K562 (cell line): ENCODE data around the gene LMOD1. TPM values are rescaled to one million over a fixed set of nuclear protein-coding genes. Genes with fewer than 3 reads are reported as not detected.
A peak's percentile ranks its signal among the peaks of the same experiment; 100 is the strongest.

Experiments used
- ATAC-seq: fragments of 200-7000 bp; cut with Tn5 transposase; 3 replicates; pipeline ENCODE4 v1.9.1; 2020; ENCODE audit warnings: moderate library complexity
- BruUV-seq: library from RNA; stranded (reverse); fragments of 400-500 nt; replicated peaks from 2 replicates; lab custom pipeline; 2021; lab: Mats Ljungman, UMichigan
- CTCF ChIA-PET: fragments of 300-600 bp; formaldehyde crosslinking; extraction: SDS; loops from one replicate; lab custom pipeline; 2021; ENCODE audit warnings: low intra/inter-chr PET ratio; lab: Yijun Ruan, JAX
- POLR2A ChIA-PET: fragments of 300-600, 350-650 bp; sonication (Branson Sonifier 250); formaldehyde crosslinking; extraction: SDS; loops from one replicate; lab custom pipeline; 2021; ENCODE audit warnings: antibody characterized with exemption, inconsistent platforms; lab: Yijun Ruan, JAX
- DNase-seq, 4 experiments: peaks; one replicate each; pipeline versions ENCODE4 v3.0.0 to v3.0.0-alpha.2; 2011 to 2018; ENCODE audit warnings: low spot score in 3 of 4, mixed read lengths in 3 of 4; ENCODE audit errors: extremely low read depth in 1 of 4
- FAIRE-seq: peaks from 2 replicates; lab custom pipeline; 2011; peaks lifted over from hg19 to GRCh38; lab: Jason Lieb, UNC
- H2AFZ ChIP-seq: 2 replicates; pipeline ENCODE4 v1.6.0; 2011; ENCODE audit warnings: low read depth, low read length, control low read depth, inconsistent platforms
- H3K27ac ChIP-seq: fragments of 200-600 bp; 3 replicates; pipeline ENCODE4 v1.8.0; 2011; ENCODE audit warnings: low read depth, mild to moderate bottlenecking, control low read depth, inconsistent platforms, low read length, moderate library complexity, mixed read lengths; ENCODE audit errors: extremely low read depth
- H3K27me3 ChIP-seq, 2 experiments: fragments of 300-600 bp in 1 of 2; 2 replicates in 1 of 2; 3 replicates in 1 of 2; pipeline versions ENCODE4 v1.6.0 to v1.8.0; 2011; ENCODE audit warnings: inconsistent platforms in 2 of 2, low read length in 2 of 2, mild to moderate bottlenecking in 1 of 2, mixed read lengths in 1 of 2, moderate library complexity in 1 of 2; ENCODE audit not compliant: control insufficient read depth in 2 of 2, insufficient read depth in 2 of 2
- H3K36me3 ChIP-seq: fragments of 300-600 bp; 3 replicates; pipeline ENCODE4 v1.8.0; 2011; ENCODE audit warnings: mild to moderate bottlenecking, low read length, inconsistent platforms; ENCODE audit not compliant: control insufficient read depth, insufficient read depth
- H3K4me1 ChIP-seq, 2 experiments: fragments of 200-600 bp in 1 of 2; replicated peaks in 1 of 2; 2 replicates in 1 of 2; 3 replicates in 1 of 2; pipeline versions ENCODE4 v1.5.1 to v1.8.0; 2011; ENCODE audit warnings: inconsistent platforms in 2 of 2, low read length in 2 of 2, mild to moderate bottlenecking in 1 of 2, mixed read lengths in 1 of 2, moderate library complexity in 1 of 2; ENCODE audit not compliant: control insufficient read depth in 2 of 2, insufficient read depth in 2 of 2
- H3K4me2 ChIP-seq: 2 replicates; pipeline ENCODE4 v1.6.1; 2011; ENCODE audit warnings: low read length, control low read depth, inconsistent platforms, mixed read lengths; ENCODE audit not compliant: insufficient read depth
- H3K4me3 ChIP-seq: fragments of 200-600 bp; sonication (generic), shearing (Covaris generic); 2 replicates; pipeline ENCODE4 v1.5.1; 2016; ENCODE audit warnings: control low read depth, inconsistent platforms
- H3K79me2 ChIP-seq: fragments of 200-600 bp; 3 replicates; pipeline ENCODE4 v1.8.0; 2011; ENCODE audit warnings: low read length, inconsistent platforms; ENCODE audit not compliant: control insufficient read depth, insufficient read depth
- H3K9ac ChIP-seq, 2 experiments: 2 replicates each; pipeline versions ENCODE4 v1.6.0 to v1.6.1; 2011; ENCODE audit warnings: low read depth in 2 of 2, low read length in 2 of 2, control low read depth in 1 of 2, inconsistent platforms in 1 of 2, mild to moderate bottlenecking in 1 of 2, mixed read lengths in 1 of 2; ENCODE audit not compliant: insufficient read depth in 1 of 2
- H3K9me1 ChIP-seq: one replicate; pipeline ENCODE4 v1.6.0; 2011; ENCODE audit warnings: inconsistent platforms, mild to moderate bottlenecking, low read length, moderate library complexity; ENCODE audit not compliant: control insufficient read depth, insufficient read depth
- H3K9me3 ChIP-seq: replicated peaks from 2 replicates; pipeline ENCODE4 v1.5.1; 2011; ENCODE audit warnings: low read depth, low read length, inconsistent platforms; ENCODE audit not compliant: control insufficient read depth, insufficient read depth
- H4K20me1 ChIP-seq: replicated peaks from 2 replicates; pipeline ENCODE4 v1.6.1; 2011; ENCODE audit warnings: low read length, inconsistent platforms, mixed read lengths; ENCODE audit not compliant: control insufficient read depth, insufficient read depth
- CC2D1A ChIP-seq: fragments of 450-650 bp; IDR thresholded peaks from 2 replicates; pipeline ENCODE4 v1.6.1; 2017; ENCODE audit warnings: mild to moderate bottlenecking
- LEF1 ChIP-seq: fragments of 450-650 bp; IDR thresholded peaks from 2 replicates; pipeline ENCODE4 v1.6.1; 2016; ENCODE audit warnings: mild to moderate bottlenecking
- RFX7 ChIP-seq: fragments of 250-450 bp; sonication (Bioruptor Pico); IDR thresholded peaks from 2 replicates; pipeline ENCODE4 v1.5.1; 2021; ENCODE audit warnings: mild to moderate bottlenecking
- YY1 ChIP-seq, 3 experiments: IDR thresholded peaks; 2 replicates each; pipeline ENCODE4 v1.6.1; 2011; ENCODE audit warnings: low read length in 2 of 3, mild to moderate bottlenecking in 2 of 3, moderate library complexity in 2 of 3, borderline replicate concordance in 1 of 3, control low read depth in 1 of 3, low read depth in 1 of 3; ENCODE audit not compliant: insufficient read depth in 3 of 3, insufficient replicate concordance in 2 of 3, control insufficient read depth in 1 of 3, insufficient read length in 1 of 3; ENCODE audit errors: extremely low read depth in 1 of 3
- ZNF140 ChIP-seq: fragments of 250-450 bp; sonication (Bioruptor Pico); IDR thresholded peaks from 2 replicates; pipeline ENCODE4 v1.8.0; 2021; ENCODE audit warnings: moderate library complexity, mild to moderate bottlenecking, inconsistent platforms
- WGBS: fragments of 100-300 bp; shearing (Covaris generic); methylation state at CpG from one replicate; pipeline ENCODE4 v1.1.6; 2016; ENCODE audit warnings: low coverage, mixed read lengths; ENCODE audit not compliant: insufficient coverage; ENCODE audit errors: missing lambda C conversion rate; 5-methylcytosine and 5-hydroxymethylcytosine counted together
- in situ Hi-C: fragments of 300-500 bp; cut with MboI; formaldehyde crosslinking; loops from 4 replicates; pipeline ENCODE4 v1.15.0; 2018; ENCODE audit warnings: inconsistent platforms, mixed read lengths
- intact Hi-C: fragments of 100-400 bp; cut with micrococcal nuclease; formaldehyde crosslinking; loops from 2 replicates; pipeline ENCODE4 v1.14.2; 2022
- polyA plus RNA-seq, 8 experiments: library from polyadenylated mRNA; depleted of rRNA in 4 of 8; stranded (reverse) in 5 of 8; unstranded in 3 of 8; fragments of >200 nt; fragmentation: Nextera tagmentation in 2 of 8; fragmentation: Illumina TruSeq in 1 of 8; extraction: Ambion mirVana in 2 of 8; extraction: Trizol in 1 of 8; gene quantifications; 2 replicates each; pipeline versions ENCODE4 v1.2.1 to v1.2.3, GENCODE V29; 2011 to 2014; ENCODE audit warnings: inconsistent platforms in 1 of 8, missing spikeins in 1 of 8
- total RNA-seq, 7 experiments: library from RNA; depleted of rRNA in 6 of 7; stranded (reverse); fragments of >200 nt in 6 of 7; fragmentation: Illumina TruSeq in 2 of 7; extraction: Trizol in 2 of 7; gene quantifications; 2 replicates each; pipeline versions ENCODE4 v1.2.1 to v1.2.3, GENCODE V29; 2011 to 2021; ENCODE audit warnings: low replicate concordance in 1 of 7
- TF ChIP-seq, protein P1 (sequence below): IDR thresholded peaks from 3 replicates; pipeline ENCODE4 v1.6.1; 2011; ENCODE audit warnings: borderline replicate concordance, mild to moderate bottlenecking, moderate library complexity; ENCODE audit not compliant: insufficient read length; ENCODE audit errors: extremely low read depth
- TF ChIP-seq, protein P2 (sequence below): fragments of 450-650 bp; IDR thresholded peaks from 2 replicates; pipeline ENCODE4 v1.6.1; 2017; ENCODE audit warnings: antibody characterized with exemption

LMOD1 gene
- total and polyA plus RNA-seq, 9 of the 15 experiments (the other 6 are each of a cell fraction or from before 2014, with no cell fraction given): 0.03 to 0.54 (median 0.38) TPM; not detected in 1

DNA sequence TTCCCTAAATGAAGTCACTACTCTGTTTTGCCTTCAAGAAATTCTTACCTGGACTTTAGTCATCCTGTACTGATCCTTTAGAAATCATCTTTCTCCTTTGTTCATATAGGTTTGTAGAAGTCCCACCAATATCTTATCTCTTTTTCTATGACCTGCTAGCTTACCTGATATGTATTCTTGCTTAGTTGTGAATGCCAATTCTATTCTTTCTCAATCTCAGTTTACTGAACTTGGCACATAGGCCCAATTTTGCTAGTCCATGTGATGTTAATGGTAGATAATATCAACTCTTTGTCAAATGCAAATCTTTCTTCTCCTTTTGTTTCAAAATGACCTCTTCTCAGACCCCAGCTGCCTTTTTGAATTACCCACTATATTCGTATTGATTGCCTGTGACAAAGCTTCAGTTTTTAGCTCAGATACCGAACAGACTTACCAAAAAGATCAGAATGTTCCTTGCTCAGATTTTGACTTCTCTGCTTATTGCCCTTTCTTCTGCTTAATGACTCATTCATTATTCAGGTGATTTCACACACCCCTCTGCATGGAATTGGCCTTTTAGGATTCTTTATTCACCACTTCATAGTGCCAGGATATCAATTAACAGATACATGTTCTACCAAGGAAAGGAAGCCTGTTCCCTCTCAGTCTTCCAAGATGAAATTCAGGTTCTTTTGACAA, 96.8 kb downstream of the LMOD1 start:
- Histone ChIP-seq H3K9ac (no peak overlapping the region), H3K27me3 (no peaks in the 10 kb centered on the region), H3K4me3 (no peak overlapping the region), H3K9me3 (no peaks in the 10 kb centered on the region), H4K20me1 (peaks cover 1% of the 10 kb centered on the region; the same call in 1 of the 2 replicates), H3K4me2 (no peak overlapping the region), H3K9me1 (no peaks in the 10 kb centered on the region), H3K4me1 (no peaks in the 10 kb centered on the region), H3K79me2 (peaks cover 36% of the 10 kb centered on the region), H2AFZ (no peak overlapping the region), H3K36me3 (peaks cover 80% of the 10 kb centered on the region), H3K27ac (no peak overlapping the region)
- intact Hi-C loops: no loop called here
- no peak for FAIRE-seq
- in situ Hi-C loops: no loop called here
- CTCF ChIA-PET: no interaction called here
- BruUV-seq: TSS peak; percentile 5
- WGBS: 94% methylated on average over 2 of the region's 2 CpGs
- no peak for DNase-seq
- no peak for ATAC-seq
- POLR2A ChIA-PET: interaction anchor here (0.6 to 1.7 kb wide), 6 partner anchors 9 to 58 kb away, joined by 3 to 10 read pairs (median 3); no protein-coding TSS in a partner anchor
- TF ChIP-seq, protein P1, sequence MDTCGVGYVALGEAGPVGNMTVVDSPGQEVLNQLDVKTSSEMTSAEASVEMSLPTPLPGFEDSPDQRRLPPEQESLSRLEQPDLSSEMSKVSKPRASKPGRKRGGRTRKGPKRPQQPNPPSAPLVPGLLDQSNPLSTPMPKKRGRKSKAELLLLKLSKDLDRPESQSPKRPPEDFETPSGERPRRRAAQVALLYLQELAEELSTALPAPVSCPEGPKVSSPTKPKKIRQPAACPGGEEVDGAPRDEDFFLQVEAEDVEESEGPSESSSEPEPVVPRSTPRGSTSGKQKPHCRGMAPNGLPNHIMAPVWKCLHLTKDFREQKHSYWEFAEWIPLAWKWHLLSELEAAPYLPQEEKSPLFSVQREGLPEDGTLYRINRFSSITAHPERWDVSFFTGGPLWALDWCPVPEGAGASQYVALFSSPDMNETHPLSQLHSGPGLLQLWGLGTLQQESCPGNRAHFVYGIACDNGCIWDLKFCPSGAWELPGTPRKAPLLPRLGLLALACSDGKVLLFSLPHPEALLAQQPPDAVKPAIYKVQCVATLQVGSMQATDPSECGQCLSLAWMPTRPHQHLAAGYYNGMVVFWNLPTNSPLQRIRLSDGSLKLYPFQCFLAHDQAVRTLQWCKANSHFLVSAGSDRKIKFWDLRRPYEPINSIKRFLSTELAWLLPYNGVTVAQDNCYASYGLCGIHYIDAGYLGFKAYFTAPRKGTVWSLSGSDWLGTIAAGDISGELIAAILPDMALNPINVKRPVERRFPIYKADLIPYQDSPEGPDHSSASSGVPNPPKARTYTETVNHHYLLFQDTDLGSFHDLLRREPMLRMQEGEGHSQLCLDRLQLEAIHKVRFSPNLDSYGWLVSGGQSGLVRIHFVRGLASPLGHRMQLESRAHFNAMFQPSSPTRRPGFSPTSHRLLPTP: no peak
- no peak for TF ChIP-seq ZNF140 (CRISPR knock-in tag)
- no peak for TF ChIP-seq RFX7
- TF ChIP-seq LEF1: no peak
- TF ChIP-seq, protein P2, sequence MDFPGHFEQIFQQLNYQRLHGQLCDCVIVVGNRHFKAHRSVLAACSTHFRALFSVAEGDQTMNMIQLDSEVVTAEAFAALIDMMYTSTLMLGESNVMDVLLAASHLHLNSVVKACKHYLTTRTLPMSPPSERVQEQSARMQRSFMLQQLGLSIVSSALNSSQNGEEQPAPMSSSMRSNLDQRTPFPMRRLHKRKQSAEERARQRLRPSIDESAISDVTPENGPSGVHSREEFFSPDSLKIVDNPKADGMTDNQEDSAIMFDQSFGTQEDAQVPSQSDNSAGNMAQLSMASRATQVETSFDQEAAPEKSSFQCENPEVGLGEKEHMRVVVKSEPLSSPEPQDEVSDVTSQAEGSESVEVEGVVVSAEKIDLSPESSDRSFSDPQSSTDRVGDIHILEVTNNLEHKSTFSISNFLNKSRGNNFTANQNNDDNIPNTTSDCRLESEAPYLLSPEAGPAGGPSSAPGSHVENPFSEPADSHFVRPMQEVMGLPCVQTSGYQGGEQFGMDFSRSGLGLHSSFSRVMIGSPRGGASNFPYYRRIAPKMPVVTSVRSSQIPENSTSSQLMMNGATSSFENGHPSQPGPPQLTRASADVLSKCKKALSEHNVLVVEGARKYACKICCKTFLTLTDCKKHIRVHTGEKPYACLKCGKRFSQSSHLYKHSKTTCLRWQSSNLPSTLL: no peak
- TF ChIP-seq CC2D1A: no peak
- no peak for TF ChIP-seq YY1 (IDR thresholded peaks at IDR 0.05; ENCODE audit: borderline replicate concordance in 1 of 3, control insufficient read depth in 1 of 3, extremely low read depth in 1 of 3, insufficient read depth in 3 of 3, insufficient read length in 1 of 3, insufficient replicate concordance in 2 of 3, low read depth in 1 of 3, low read length in 2 of 3)
